Stimulated activated CD8-positive, alpha-beta memory T cell treated with anti-CD3 and anti-CD28 coated beads, Interleukin-4, amount 100 ng/mL, for 24 hours (primary cell): ENCODE data around the gene PPP2R5D.

Source experiments
- DNase-seq: peaks from one replicate; pipeline ENCODE4 v3.0.0-alpha.2; 2020; ENCODE audit warnings: low read depth

The PPP2R5D gene

DNA sequence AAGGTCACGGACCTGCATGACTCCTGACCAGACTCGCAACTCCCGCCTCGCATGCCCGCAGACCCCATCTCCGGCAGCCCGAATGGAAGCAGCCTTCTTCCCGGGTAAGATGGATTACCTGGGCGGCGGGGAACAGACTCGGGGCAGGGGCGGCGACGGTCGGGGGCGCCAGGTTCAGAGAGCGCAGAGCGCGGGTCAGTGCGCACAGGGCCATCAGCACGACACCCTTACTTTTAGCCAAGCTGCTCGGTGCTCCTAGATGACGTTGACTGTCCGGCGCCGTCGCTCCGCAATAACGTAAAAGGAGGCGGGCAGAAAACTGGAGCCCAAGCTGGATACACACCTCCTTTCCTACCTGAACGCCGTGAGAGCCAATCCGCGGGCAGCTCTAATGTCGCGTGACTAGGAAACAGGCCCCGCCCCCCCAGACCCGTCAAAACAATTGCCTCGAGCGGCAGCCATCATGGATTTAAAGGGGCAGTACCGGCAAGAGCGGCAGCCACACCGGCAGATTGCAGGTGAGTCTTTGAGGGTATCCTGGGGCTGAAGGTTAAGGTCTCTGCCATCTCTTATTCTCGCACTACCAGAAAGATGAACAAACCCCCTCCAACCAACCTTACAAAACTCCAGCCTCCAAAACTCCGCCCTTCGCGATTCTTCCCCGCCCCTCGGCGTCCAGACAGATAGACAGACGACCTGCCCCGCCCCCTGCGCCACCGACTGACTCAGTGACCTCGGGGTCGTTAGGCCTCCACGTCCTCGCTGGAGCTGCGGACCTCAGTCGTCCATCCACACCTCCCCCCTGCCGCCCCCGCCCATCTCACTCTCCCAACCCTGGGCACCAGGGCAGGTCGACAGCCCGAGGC lies 75.0 kb downstream of the PPP2R5D start, which contains the start of the genes KLC4 and MRPL2:
Gene KLC4 (plus strand): TSS at position 464 of the 866 bp plus-strand sequence. CDS start 1,705 bp downstream, outside the sequence.
Gene MRPL2 (minus strand): TSS at position 267 of the 866 bp plus-strand sequence. CDS start 53 bp downstream, at position 214.
- DNase-seq: peak; percentile 94

DNA sequence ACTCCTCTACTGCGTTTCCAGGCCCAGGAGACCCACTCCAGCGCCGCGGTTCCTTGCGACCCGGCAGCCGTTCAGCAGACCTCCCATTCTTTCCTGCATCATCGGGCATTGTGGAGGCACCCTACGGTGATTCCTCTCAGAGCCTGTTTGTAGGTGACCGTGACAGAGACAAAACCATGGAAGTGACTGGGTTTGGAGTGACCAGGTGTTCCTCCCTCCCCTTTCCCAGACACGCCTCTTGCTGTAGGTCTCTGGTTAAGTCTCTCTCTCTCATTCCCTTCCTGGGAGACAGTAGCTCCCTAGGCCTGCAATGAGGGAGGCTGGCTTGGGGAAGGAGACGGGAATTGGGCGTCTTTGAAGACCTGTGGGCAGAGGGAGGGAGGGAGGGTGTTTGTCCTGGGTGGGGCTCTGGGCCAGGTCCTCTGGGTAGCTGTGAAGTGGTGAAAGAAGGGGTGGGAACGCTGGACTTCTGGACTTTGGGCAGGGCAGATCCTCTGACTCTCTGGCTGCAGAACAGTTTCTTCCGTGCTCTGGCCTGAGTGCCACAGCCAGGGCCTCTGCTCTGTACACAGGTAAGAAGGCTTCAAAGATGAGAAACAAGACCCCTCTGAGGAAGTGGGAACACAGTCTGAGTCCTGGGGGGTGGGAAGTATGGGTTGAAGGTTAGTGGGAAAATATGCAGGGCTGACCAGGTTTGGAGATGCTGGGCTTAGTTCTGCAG lies 75.8 kb downstream of the PPP2R5D start:
- DNase-seq: no peak

DNA sequence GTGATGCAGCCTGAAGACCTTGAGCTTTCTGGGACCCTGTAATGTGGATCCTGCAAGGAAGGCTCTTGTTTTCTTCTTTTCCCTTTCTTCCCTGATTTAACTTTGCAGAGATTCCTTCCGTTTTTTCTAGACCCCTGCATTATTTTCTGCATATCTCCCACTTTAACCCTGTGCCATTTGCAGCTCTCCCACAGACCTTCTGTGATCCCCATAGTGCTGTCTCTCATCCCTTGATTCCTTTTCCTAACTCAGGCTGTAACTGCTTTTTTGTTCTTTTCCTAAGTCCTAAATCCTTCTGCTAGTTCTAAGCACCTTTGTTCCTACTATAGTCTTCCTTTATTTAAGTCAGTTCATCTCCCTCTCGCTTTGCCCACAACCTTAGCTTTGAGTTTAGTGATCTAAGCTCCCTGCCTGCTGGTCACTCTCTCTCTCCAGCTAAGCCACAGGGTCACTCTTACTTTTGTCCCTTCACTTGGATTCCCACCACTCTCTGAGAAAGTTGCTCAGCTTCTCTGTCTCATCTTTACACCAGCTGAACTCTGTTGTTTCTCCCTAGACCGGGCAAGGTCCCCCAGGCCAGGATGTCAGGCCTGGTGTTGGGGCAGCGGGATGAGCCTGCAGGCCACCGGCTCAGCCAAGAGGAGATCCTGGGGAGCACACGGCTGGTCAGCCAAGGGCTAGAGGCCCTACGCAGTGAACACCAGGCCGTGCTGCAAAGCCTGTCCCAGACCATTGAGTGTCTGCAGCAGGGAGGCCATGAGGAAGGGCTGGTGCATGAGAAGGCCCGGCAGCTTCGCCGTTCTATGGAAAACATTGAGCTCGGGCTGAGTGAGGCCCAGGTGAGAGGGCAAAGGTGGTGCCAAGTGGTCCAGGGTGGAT lies 76.6 kb downstream of the PPP2R5D start:
- DNase-seq: no peak

DNA sequence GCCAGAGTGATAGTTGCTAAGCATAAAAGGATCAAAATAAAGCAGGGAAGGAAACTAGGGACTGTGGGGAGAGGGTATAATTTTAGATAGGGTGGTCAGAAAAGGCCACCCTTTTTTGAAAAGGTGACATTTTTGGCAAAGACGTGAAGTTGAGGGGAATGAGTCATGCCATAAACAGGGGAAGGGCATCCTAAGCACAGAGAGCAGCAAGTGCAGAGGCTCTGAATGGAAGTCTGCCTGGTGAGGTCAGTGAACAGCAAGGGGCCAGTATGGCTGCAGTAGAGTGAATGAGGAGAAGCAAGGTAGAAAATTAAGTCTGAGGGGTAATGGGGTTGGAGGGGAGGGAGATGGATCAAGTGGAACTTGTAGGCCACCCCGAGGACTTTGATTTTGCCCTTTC lies 77.5 kb downstream of the PPP2R5D start:
- DNase-seq: no peak
